A549 (cell line): ENCODE data around the gene ARPC2. TPM values are rescaled to one million over a fixed set of nuclear protein-coding genes. Genes with fewer than 3 reads are reported as not detected.

Source experiments
- ATAC-seq, 2 experiments: fragments of 200-7000 bp in 1 of 2; fragments of >200 bp in 1 of 2; cut with Nextera tagmentation in 1 of 2; cut with Tn5 transposase in 1 of 2; 3 replicates each; pipeline versions ENCODE4 v1.8.0 to v1.9.1; 2018 to 2020; ENCODE audit warnings: mild to moderate bottlenecking in 1 of 2, moderate library complexity in 1 of 2
- CTCF ChIA-PET: fragments of 300-600 bp; sonication (Branson Sonifier 250); formaldehyde crosslinking; extraction: SDS; loops from one replicate; lab custom pipeline; 2021; ENCODE audit warnings: antibody characterized with exemption, inconsistent platforms; lab: Yijun Ruan, JAX
- POLR2A ChIA-PET: fragments of 350-600 bp; formaldehyde crosslinking; extraction: SDS; loops from one replicate; lab custom pipeline; 2021; ENCODE audit warnings: antibody characterized with exemption, inconsistent platforms; lab: Yijun Ruan, JAX
- DNase-seq, 2 experiments: peaks; one replicate each; pipeline versions ENCODE4 v3.0.0 to v3.0.0-alpha.2; 2011 to 2016; ENCODE audit warnings: low read depth in 1 of 2, low spot score in 1 of 2
- FAIRE-seq: peaks from 2 replicates; lab custom pipeline; 2011; peaks lifted over from hg19 to GRCh38; lab: Jason Lieb, UNC
- H3K27ac ChIP-seq, 2 experiments: fragments of >200 bp; sonication (Bioruptor Twin); formaldehyde crosslinking; 3 replicates each; pipeline ENCODE4 v1.5.1; 2016 to 2017
- H3K4me1 ChIP-seq: fragments of >200 bp; sonication (Bioruptor Twin); formaldehyde crosslinking; 3 replicates; pipeline ENCODE4 v1.6.1; 2016
- H3K4me2 ChIP-seq: fragments of >200 bp; sonication (Bioruptor Twin); formaldehyde crosslinking; 3 replicates; pipeline ENCODE4 v1.6.1; 2016
- H3K4me3 ChIP-seq: fragments of >200 bp; sonication (Bioruptor Twin); formaldehyde crosslinking; 3 replicates; pipeline ENCODE4 v1.5.1; 2016
- H3K9me3 ChIP-seq: fragments of >200 bp; sonication (Bioruptor Twin); formaldehyde crosslinking; 3 replicates; pipeline ENCODE4 v1.6.1; 2016
- CEBPB ChIP-seq, 2 experiments: fragments of >200 bp in 1 of 2; sonication (Bioruptor Twin) in 1 of 2; formaldehyde crosslinking in 1 of 2; IDR thresholded peaks; 2 replicates each; pipeline ENCODE4 v1.6.1; 2012 to 2016
- CTCF ChIP-seq: fragments of >200 bp; sonication (Bioruptor Twin); formaldehyde crosslinking; IDR thresholded peaks from 3 replicates; pipeline ENCODE4 v1.5.1; 2016
- EHF ChIP-seq: fragments of 250-450 bp; sonication (Bioruptor Pico); IDR thresholded peaks from 2 replicates; pipeline ENCODE4 v1.5.0; 2020; ENCODE audit warnings: mild to moderate bottlenecking
- FOXS1 ChIP-seq: fragments of 250-450 bp; sonication (Bioruptor Pico); IDR thresholded peaks from 2 replicates; pipeline ENCODE4 v1.5.0; 2020; ENCODE audit warnings: mild to moderate bottlenecking, moderate library complexity
- HES2 ChIP-seq: fragments of >200 bp; sonication (Bioruptor Twin); formaldehyde crosslinking; IDR thresholded peaks from 2 replicates; pipeline ENCODE4 v1.6.1; 2016
- HEYL ChIP-seq: fragments of 250-450 bp; sonication (Bioruptor Pico); IDR thresholded peaks from 2 replicates; pipeline ENCODE4 v1.8.0; 2021; ENCODE audit warnings: mild to moderate bottlenecking, moderate library complexity
- HOXB5 ChIP-seq: fragments of 250-450 bp; sonication (Bioruptor Pico); IDR thresholded peaks from 2 replicates; pipeline ENCODE4 v1.5.0; 2020; ENCODE audit warnings: mild to moderate bottlenecking, moderate library complexity
- JUNB ChIP-seq: fragments of >200 bp; sonication (Bioruptor Twin); formaldehyde crosslinking; IDR thresholded peaks from 2 replicates; pipeline ENCODE4 v1.6.1; 2016
- KDM1A ChIP-seq: fragments of 200-600 bp; sonication (generic); IDR thresholded peaks from 2 replicates; pipeline ENCODE4 v1.6.1; 2016; ENCODE audit warnings: low read depth, mild to moderate bottlenecking
- MAFK ChIP-seq: fragments of 450-650 bp; IDR thresholded peaks from 2 replicates; pipeline ENCODE4 v1.6.1; 2014; ENCODE audit not compliant: partially characterized antibody
- MAX ChIP-seq: IDR thresholded peaks from 2 replicates; pipeline ENCODE4 v1.6.1; 2012
- MYC ChIP-seq: IDR thresholded peaks from 2 replicates; pipeline ENCODE4 v1.6.1; 2012; ENCODE audit warnings: mild to moderate bottlenecking, inconsistent platforms, low read length, improper control_type of control experiment, borderline replicate concordance
- NFE2L2 ChIP-seq: fragments of 150-350 bp; conservative IDR thresholded peaks from 2 replicates; pipeline ENCODE4 v1.6.1; 2014; ENCODE audit warnings: low read length
- NR3C1 ChIP-seq: fragments of >200 bp; sonication (Bioruptor Twin); formaldehyde crosslinking; IDR thresholded peaks from 3 replicates; pipeline ENCODE4 v1.6.1; 2017
- PBX3 ChIP-seq: IDR thresholded peaks from 2 replicates; pipeline ENCODE4 v1.6.1; 2012
- POLR2AphosphoS2 ChIP-seq: conservative IDR thresholded peaks from 2 replicates; pipeline ENCODE4 v1.6.1; 2012; ENCODE audit warnings: low read length, improper control_type of control experiment, inconsistent platforms
- RAD21 ChIP-seq, 2 experiments: fragments of >200 bp in 1 of 2; sonication (Bioruptor Twin) in 1 of 2; formaldehyde crosslinking in 1 of 2; IDR thresholded peaks in 1 of 2; conservative IDR thresholded peaks in 1 of 2; 2 replicates in 1 of 2; 3 replicates in 1 of 2; pipeline ENCODE4 v1.6.1; 2012 to 2018; ENCODE audit warnings: inconsistent platforms in 1 of 2
- SMC3 ChIP-seq: fragments of >200 bp; sonication (Bioruptor Twin); formaldehyde crosslinking; IDR thresholded peaks from 3 replicates; pipeline ENCODE4 v1.6.1; 2018; ENCODE audit warnings: inconsistent platforms
- TFCP2L1 ChIP-seq: fragments of 250-450 bp; sonication (Bioruptor Pico); IDR thresholded peaks from 2 replicates; pipeline ENCODE4 v1.5.0; 2021; ENCODE audit warnings: mild to moderate bottlenecking
- TP53 ChIP-seq: fragments of 250-450 bp; sonication (Bioruptor Pico); IDR thresholded peaks from 2 replicates; pipeline ENCODE4 v1.5.0; 2021; ENCODE audit warnings: mild to moderate bottlenecking, moderate library complexity
- WGBS: methylation state at CpG from one replicate; pipeline ENCODE4 v1.1.6; 2017; ENCODE audit errors: missing lambda C conversion rate; 5-methylcytosine and 5-hydroxymethylcytosine counted together
- polyA plus RNA-seq, 4 experiments: library from polyadenylated mRNA; depleted of rRNA in 3 of 4; stranded (reverse); fragments of >200 nt; fragmentation: RNase III in 1 of 4; extraction: RNeasy Plus Mini Kit Qiagen cat#74134 plus additional on column Dnase treatment in 1 of 4; gene quantifications; 2 replicates in 3 of 4; 3 replicates in 1 of 4; pipeline ENCODE4 v1.2.3, GENCODE V29; 2011 to 2017

ARPC2 gene
- polyA plus RNA-seq, 2 of the 4 experiments (the other 2 are of a cell fraction): 263 to 374 TPM

GRCh38 chr2:218180467-218181114 is 36.4 kb upstream of the ARPC2 start:
- CTCF ChIA-PET: interaction anchor here (1.2 to 2.4 kb wide), 4 partner anchors 10 to 26 kb away, joined by 3 to 5 read pairs (median 3); no protein-coding TSS in a partner anchor
- POLR2A ChIA-PET: no interaction called here

GRCh38 chr2:218184331-218184730 is 32.7 kb upstream of the ARPC2 start:
- H3K4me2 ChIP-seq: no peak overlapping the region
- no peak for FAIRE-seq
- no peak overlapping the region for H3K27ac ChIP-seq
- H3K4me1 ChIP-seq: no peaks in the 10 kb centered on the region
- CTCF ChIA-PET: interaction anchor here (1.1 to 1.8 kb wide), 4 partner anchors 12 to 89 kb away, joined by 3 to 5 read pairs (median 4); no protein-coding TSS in a partner anchor
- no peak for TF ChIP-seq CTCF
- TF ChIP-seq, all 56 proteins: peak for 0
- POLR2A ChIA-PET: no interaction called here
- ATAC-seq (no peak), DNase-seq (no peak)
- 39% methylated on average over 1 of the region's 1 CpG for WGBS
- Histone ChIP-seq H3K4me3 (no peak overlapping the region), H3K9me3 (no peaks in the 10 kb centered on the region)

More at GRCh38 chr2:218180467-218181114, 36.4 kb upstream of the ARPC2 start:
- H3K9me3 ChIP-seq: no peaks in the 10 kb centered on the region
- FAIRE-seq (no peak), ATAC-seq (peak in 1 of 2 experiments; percentile 23; a peak in 2 of 6 replicates), DNase-seq (no peak)
- H3K4me1 ChIP-seq: no peaks in the 10 kb centered on the region
- no peak overlapping the region for H3K27ac ChIP-seq
- H3K4me2 ChIP-seq: no peak overlapping the region
- H3K4me3 ChIP-seq: no peak overlapping the region
- TF ChIP-seq POLR2AphosphoS2 (no peak), HOXB5 (CRISPR knock-in tag) (no peak), NFE2L2 (no peak), MAFK (peak; percentile 8)
- 49% methylated on average over 9 of the region's 9 CpGs for WGBS

- FAIRE-seq: no peak
- no peak overlapping the region for H3K4me3 ChIP-seq
- no peaks in the 10 kb centered on the region for H3K9me3 ChIP-seq
- TF ChIP-seq EHF (CRISPR knock-in tag): no peak
- no peak for TF ChIP-seq TFCP2L1 (CRISPR knock-in tag)
- peak; percentile 73 for TF ChIP-seq CTCF
- no peak for TF ChIP-seq TP53 (CRISPR knock-in tag)
- no peak for TF ChIP-seq MAX
- TF ChIP-seq RAD21 (conservative IDR thresholded peaks at IDR 0.05 in 1 of 2, IDR thresholded peaks at IDR 0.05 in 1 of 2): peak; percentile 71 to 72
- peak; percentile 38; the same call in 1 of the 2 replicates for TF ChIP-seq MYC
- TF ChIP-seq SMC3: peak; percentile 47; the same call in 2 of the 3 replicates
- 39% methylated on average over 8 of the region's 8 CpGs for WGBS
- ChIA-PET POLR2A (no interaction called here), CTCF (interaction anchor here (0.8 to 1.6 kb wide), 7 partner anchors 10 to 80 kb away, joined by 3 to 8 read pairs (median 4); no protein-coding TSS in a partner anchor)
- peak overlapping the region; percentile 25; the same call in 1 of the 3 replicates for H3K4me2 ChIP-seq
- H3K4me1 ChIP-seq: no peaks in the 10 kb centered on the region
- peak; percentile 65 to 81 for DNase-seq
- peak; percentile 92 to 98 for ATAC-seq
- H3K27ac ChIP-seq: peak overlapping the region; percentile 37 to 67; a peak in 4 of 6 replicates
Measured at GRCh38 chr2:218186355-218186766, 30.6 kb upstream of the ARPC2 start.

- Histone ChIP-seq H3K9me3 (no peaks in the 10 kb centered on the region), H3K4me3 (no peak overlapping the region), H3K27ac (peak overlapping the region; percentile 37 to 67; a peak in 4 of 6 replicates), H3K4me2 (no peak overlapping the region), H3K4me1 (no peaks in the 10 kb centered on the region)
- 5% methylated on average over 1 of the region's 1 CpG for WGBS
- FAIRE-seq (no peak), ATAC-seq (no peak; a peak in 1 of 6 replicates), DNase-seq (no peak)
- ChIA-PET POLR2A (no interaction called here), CTCF (interaction anchor here (0.8 to 1.6 kb wide), 6 partner anchors 9 to 462 kb away, joined by 3 to 5 read pairs (median 4); partner anchors contain the start of genes AAMP and PNKD)
- TF ChIP-seq FOXS1 (CRISPR knock-in tag) (no peak), NR3C1 (no peak), NFE2L2 (no peak), CEBPB (IDR thresholded peaks at IDR 0.05) (no peak), JUNB (no peak), HES2 (no peak), MAFK (no peak), PBX3 (no peak), KDM1A (no peak), HEYL (CRISPR knock-in tag) (no peak)
Measured at GRCh38 chr2:218186876-218187275, 30.1 kb upstream of the ARPC2 start.
